NB4 (cell line): ENCODE data around the gene NSG1.

Source experiments
- DNase-seq: peaks from one replicate; pipeline ENCODE4 v3.0.0; 2010; ENCODE audit warnings: low read depth
- H3K4me3 ChIP-seq: one replicate; pipeline ENCODE4 v1.5.1; 2011; ENCODE audit warnings: mild to moderate bottlenecking, low read depth, low read length, moderate library complexity
- CTCF ChIP-seq: IDR thresholded peaks from one replicate; pipeline ENCODE4 v1.5.1; 2012; ENCODE audit warnings: low read depth, low read length
- MAX ChIP-seq: IDR thresholded peaks from 2 replicates; pipeline ENCODE4 v1.6.1; 2011; ENCODE audit warnings: low read depth, low read length
- MYC ChIP-seq: IDR thresholded peaks from 2 replicates; pipeline ENCODE4 v1.6.1; 2011; ENCODE audit warnings: low read depth, low read length
- POLR2A ChIP-seq: IDR thresholded peaks from 2 replicates; pipeline ENCODE4 v1.6.1; 2011; ENCODE audit warnings: mild to moderate bottlenecking; ENCODE audit not compliant: insufficient read length; ENCODE audit errors: extremely low read depth

Gene NSG1

GRCh38 chr4:4437798-4438470 lies 51.0 kb downstream of the NSG1 start:
- H3K4me3 ChIP-seq: no peak overlapping the region
- DNase-seq: no peak
- TF ChIP-seq CTCF (no peak), MYC (no peak)

GRCh38 chr4:4438891-4439290 lies 52.0 kb downstream of the NSG1 start:
- DNase-seq: no peak
- no peak overlapping the region for H3K4me3 ChIP-seq
- no peak for TF ChIP-seq MYC
- no peak for TF ChIP-seq POLR2A
- TF ChIP-seq CTCF: no peak
- TF ChIP-seq MAX: no peak

- H3K4me3 ChIP-seq: no peak overlapping the region
- TF ChIP-seq POLR2A: no peak
- no peak for TF ChIP-seq MAX
- TF ChIP-seq MYC: no peak
- DNase-seq: no peak
Observed at GRCh38 chr4:4439782-4440181, 52.9 kb downstream of the NSG1 start.

- no peak for DNase-seq
- TF ChIP-seq CTCF (no peak), MYC (no peak), POLR2A (no peak), MAX (no peak)
- H3K4me3 ChIP-seq: no peak overlapping the region
Observed at GRCh38 chr4:4440333-4441061, 53.6 kb downstream of the NSG1 start.

- no peak for DNase-seq
- TF ChIP-seq CTCF (no peak), POLR2A (no peak), MAX (no peak), MYC (no peak)
- no peak overlapping the region for H3K4me3 ChIP-seq
Observed at GRCh38 chr4:4443821-4444220, 56.9 kb downstream of the NSG1 start.

GRCh38 chr4:4446434-4446833 lies 59.5 kb downstream of the NSG1 start:
- TF ChIP-seq CTCF: no peak
- TF ChIP-seq MYC: no peak
- no peak for TF ChIP-seq MAX
- no peak for TF ChIP-seq POLR2A
- DNase-seq: no peak
- H3K4me3 ChIP-seq: no peak overlapping the region
